HUES6 (cell line): ENCODE results near the gene DENND2C.

ENCODE experiments used
- H3K27ac ChIP-seq: 2 replicates; pipeline ENCODE4 v1.7.0; 2013; ENCODE audit warnings: low read depth, mild to moderate bottlenecking, low read length, inconsistent platforms
- H3K27me3 ChIP-seq: 2 replicates; pipeline ENCODE4 v1.6.1; 2013; ENCODE audit warnings: low read length; ENCODE audit not compliant: control insufficient read depth, insufficient read depth
- H3K36me3 ChIP-seq: 2 replicates; pipeline ENCODE4 v1.6.1; 2013; ENCODE audit warnings: low read length; ENCODE audit not compliant: control insufficient read depth, insufficient read depth
- H3K4me1 ChIP-seq: 2 replicates; pipeline ENCODE4 v1.6.1; 2013; ENCODE audit warnings: low read length; ENCODE audit not compliant: control insufficient read depth, insufficient read depth
- H3K4me3 ChIP-seq: 2 replicates; pipeline ENCODE4 v1.5.1; 2013; ENCODE audit warnings: low read depth, low read length
- H3K9ac ChIP-seq: one replicate; pipeline ENCODE4 v1.6.1; 2013; ENCODE audit warnings: mild to moderate bottlenecking, low read length
- H3K9me3 ChIP-seq: 2 replicates; pipeline ENCODE4 v1.6.1; 2013; ENCODE audit warnings: low read depth, low read length; ENCODE audit not compliant: control insufficient read depth, insufficient read depth

The DENND2C gene

GRCh38 chr1:114540821-114541220, 129.0 kb downstream of the DENND2C start:
- Histone ChIP-seq H3K36me3 (no peaks in the 10 kb centered on the region), H3K4me1 (no peaks in the 10 kb centered on the region), H3K9ac (no peak overlapping the region), H3K27ac (no peak overlapping the region), H3K9me3 (no peaks in the 10 kb centered on the region), H3K4me3 (no peak overlapping the region), H3K27me3 (no peaks in the 10 kb centered on the region)

- H3K9me3 ChIP-seq, result no peaks in the 10 kb centered on the region
- no peak overlapping the region for H3K4me3 ChIP-seq
- H3K9ac ChIP-seq, result no peak overlapping the region
- no peak overlapping the region for H3K27ac ChIP-seq
- H3K27me3 ChIP-seq, result no peaks in the 10 kb centered on the region
- H3K36me3 ChIP-seq, result no peaks in the 10 kb centered on the region
- no peaks in the 10 kb centered on the region for H3K4me1 ChIP-seq
These were observed 129.6 kb downstream of the DENND2C start for GRCh38 chr1:114540272-114540671.

- H3K36me3 ChIP-seq, result no peaks in the 10 kb centered on the region
- H3K9me3 ChIP-seq, result no peaks in the 10 kb centered on the region
- H3K27ac ChIP-seq, result no peak overlapping the region
- no peaks in the 10 kb centered on the region for H3K4me1 ChIP-seq
- H3K4me3 ChIP-seq, result no peak overlapping the region
- H3K9ac ChIP-seq, result no peak overlapping the region
- H3K27me3 ChIP-seq, result no peaks in the 10 kb centered on the region
These were observed 133.8 kb downstream of the DENND2C start for GRCh38 chr1:114536043-114536442.

GRCh38 chr1:114535401-114535800, 134.4 kb downstream of the DENND2C start:
- no peak overlapping the region for H3K9ac ChIP-seq
- no peak overlapping the region for H3K4me3 ChIP-seq

More at GRCh38 chr1:114535401-114535800, 134.4 kb downstream of the DENND2C start:
- Histone ChIP-seq H3K27me3 (no peaks in the 10 kb centered on the region), H3K4me1 (no peaks in the 10 kb centered on the region), H3K27ac (no peak overlapping the region), H3K9me3 (no peaks in the 10 kb centered on the region), H3K36me3 (no peaks in the 10 kb centered on the region)
